ENCODE results near the gene KMT2C. TPM values are rescaled to one million over a fixed set of nuclear protein-coding genes. Genes with fewer than 3 reads are reported as not detected.

The KMT2C gene
- total and polyA plus RNA-seq, 10 of the 15 experiments (the other 5 are each of a cell fraction or from before 2014, with no cell fraction given) = 3.3 to 45.2 (median 19.2) TPM

- H3K9me3 ChIP-seq (replicated peaks; ENCODE audit: control insufficient read depth, insufficient read depth, low read length) = no peaks in the 10 kb centered on the region
- CTCF ChIA-PET = no interaction called here
- RAD21 ChIA-PET (ENCODE audit: unreplicated experiment) = no interaction called here
- H2AFZ ChIP-seq (ENCODE audit: control insufficient read depth, low read depth, low read length) = no peak overlapping the region
- no peaks in the 10 kb centered on the region for H4K20me1 ChIP-seq (ENCODE audit: control insufficient read depth, insufficient read depth)
- H3K36me3 ChIP-seq (ENCODE audit: control insufficient read depth in 2 of 2, insufficient read depth in 2 of 2, low read length in 1 of 2) = no peaks in the 10 kb centered on the region; a peak in 2 of 4 replicates
- no peaks in the 10 kb centered on the region for H3K4me1 ChIP-seq (ENCODE audit: control insufficient read depth, insufficient read depth, low read length)
- no peak for TF ChIP-seq NFIC (IDR thresholded peaks at IDR 0.05; ENCODE audit: low read depth, low read length)
- no peak for TF ChIP-seq REST (IDR thresholded peaks at IDR 0.05; ENCODE audit: low read depth, low read length)
- TF ChIP-seq WRNIP1 (IDR thresholded peaks at IDR 0.05; ENCODE audit: borderline replicate concordance, low read depth, low read length) = no peak
- no peak for TF ChIP-seq SUPT20H (IDR thresholded peaks at IDR 0.05; ENCODE audit: borderline replicate concordance, control insufficient read depth, low read depth, low read length)
- no peak for TF ChIP-seq ZZZ3 (IDR thresholded peaks at IDR 0.05; ENCODE audit: control insufficient read depth, insufficient read length, low read depth)
- TF ChIP-seq ASH2L (IDR thresholded peaks at IDR 0.05; ENCODE audit: borderline replicate concordance, low read depth) = no peak
- TF ChIP-seq LARP7 (IDR thresholded peaks at IDR 0.05) = no peak
- TF ChIP-seq ZNF274 (IDR thresholded peaks at IDR 0.05; ENCODE audit: insufficient read depth, insufficient read length) = no peak
- no peak for TF ChIP-seq SREBF2 (IDR thresholded peaks at IDR 0.05; ENCODE audit: low read length)
- TF ChIP-seq, protein P1, sequence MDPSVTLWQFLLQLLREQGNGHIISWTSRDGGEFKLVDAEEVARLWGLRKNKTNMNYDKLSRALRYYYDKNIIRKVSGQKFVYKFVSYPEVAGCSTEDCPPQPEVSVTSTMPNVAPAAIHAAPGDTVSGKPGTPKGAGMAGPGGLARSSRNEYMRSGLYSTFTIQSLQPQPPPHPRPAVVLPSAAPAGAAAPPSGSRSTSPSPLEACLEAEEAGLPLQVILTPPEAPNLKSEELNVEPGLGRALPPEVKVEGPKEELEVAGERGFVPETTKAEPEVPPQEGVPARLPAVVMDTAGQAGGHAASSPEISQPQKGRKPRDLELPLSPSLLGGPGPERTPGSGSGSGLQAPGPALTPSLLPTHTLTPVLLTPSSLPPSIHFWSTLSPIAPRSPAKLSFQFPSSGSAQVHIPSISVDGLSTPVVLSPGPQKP (IDR thresholded peaks at IDR 0.05; ENCODE audit: low read depth, low read length) = no peak
- TF ChIP-seq ZSCAN29 (IDR thresholded peaks at IDR 0.05) = no peak
- no peak for TF ChIP-seq IKZF2 (IDR thresholded peaks at IDR 0.05)
- BruUV-seq (replicated peaks) = no TSS peak
- in situ Hi-C loops (cut with MboI) = no loop called here
- no peak overlapping the region for H3K9ac ChIP-seq (ENCODE audit: control insufficient read depth, insufficient read depth, low read length)
- no peaks in the 10 kb centered on the region for H3K79me2 ChIP-seq (ENCODE audit: control insufficient read depth, insufficient read depth, low read length)
- ATAC-seq = no peak
- intact Hi-C loops (cut with micrococcal nuclease; ENCODE audit: unreplicated experiment) = no loop called here
- 76% methylated on average over 5 of the region's 5 CpGs for WGBS (ENCODE audit: insufficient coverage, insufficient replicate concordance, low lambda C conversion rate, missing lambda C conversion rate)
- no peak overlapping the region for H3K4me3 ChIP-seq
- FAIRE-seq = no peak
- POLR2A ChIA-PET = interaction anchor here (0.6 kb wide), 1 partner anchor 20 kb away, joined by 7 read pairs; no protein-coding TSS in a partner anchor
- SMC1A ChIA-PET (ENCODE audit: uncharacterized antibody, unreplicated experiment) = no interaction called here
- DNase-seq (ENCODE audit: low read depth, low spot score) = no peak
- no peaks in the 10 kb centered on the region for H3K27me3 ChIP-seq (replicated peaks in 1 of 2; ENCODE audit: control insufficient read depth in 2 of 2, insufficient read depth in 2 of 2, low read length in 1 of 2)
- H3K27ac ChIP-seq (ENCODE audit: control insufficient read depth, insufficient read depth) = no peak overlapping the region
- H3K4me2 ChIP-seq (ENCODE audit: control insufficient read depth, insufficient read depth) = no peak overlapping the region
Measured at GRCh38 chr7:152103691-152104090, 332.1 kb downstream of the KMT2C start.

Measured in GM12878 (cell line).